Measurements from ENCODE around the gene KISS1.

KISS1 gene

GRCh38 chr1:204181116-204181515, 15.2 kb downstream of the KISS1 start:
- Mint-ChIP-seq H3K27ac (no peak overlapping the region), H3K9me3 (no peaks in the 10 kb centered on the region), H3K4me1 (no peaks in the 10 kb centered on the region), H3K36me3 (ENCODE audit: low read depth) (no peaks in the 10 kb centered on the region), H3K4me3 (no peak overlapping the region), H3K27me3 (ENCODE audit: low read depth) (no peaks in the 10 kb centered on the region)
- no peak for TF ChIP-seq CTCF (IDR thresholded peaks at IDR 0.05; ENCODE audit: unreplicated experiment in 3 of 3)

- Mint-ChIP-seq H3K36me3 (ENCODE audit: low read depth) (no peaks in the 10 kb centered on the region), H3K27me3 (ENCODE audit: low read depth) (no peaks in the 10 kb centered on the region), H3K4me3 (no peak overlapping the region), H3K27ac (no peak overlapping the region), H3K9me3 (no peaks in the 10 kb centered on the region), H3K4me1 (no peaks in the 10 kb centered on the region)
- no peak for TF ChIP-seq CTCF (IDR thresholded peaks at IDR 0.05; ENCODE audit: unreplicated experiment in 3 of 3)
Measured at GRCh38 chr1:204180133-204180532, 16.2 kb downstream of the KISS1 start.

- H3K36me3 Mint-ChIP-seq (ENCODE audit: low read depth), result no peaks in the 10 kb centered on the region
- no peak overlapping the region for H3K4me3 Mint-ChIP-seq
- no peak for TF ChIP-seq CTCF (IDR thresholded peaks at IDR 0.05; ENCODE audit: unreplicated experiment in 3 of 3)
- no peak overlapping the region for H3K27ac Mint-ChIP-seq
- no peaks in the 10 kb centered on the region for H3K9me3 Mint-ChIP-seq
- no peaks in the 10 kb centered on the region for H3K27me3 Mint-ChIP-seq (ENCODE audit: low read depth)
- no peaks in the 10 kb centered on the region for H3K4me1 Mint-ChIP-seq
Measured at GRCh38 chr1:204178487-204179281, 17.6 kb downstream of the KISS1 start.

GRCh38 chr1:204177133-204177532, 19.2 kb downstream of the KISS1 start:
- TF ChIP-seq CTCF (IDR thresholded peaks at IDR 0.05; ENCODE audit: unreplicated experiment in 3 of 3), result no peak
- Mint-ChIP-seq H3K4me1 (no peaks in the 10 kb centered on the region), H3K27ac (no peak overlapping the region), H3K4me3 (no peak overlapping the region), H3K27me3 (ENCODE audit: low read depth) (no peaks in the 10 kb centered on the region), H3K36me3 (ENCODE audit: low read depth) (no peaks in the 10 kb centered on the region), H3K9me3 (no peaks in the 10 kb centered on the region)

GRCh38 chr1:204176049-204176448, 20.2 kb downstream of the KISS1 start:
- Mint-ChIP-seq H3K4me3 (no peak overlapping the region), H3K36me3 (ENCODE audit: low read depth) (no peaks in the 10 kb centered on the region), H3K27ac (no peak overlapping the region), H3K27me3 (ENCODE audit: low read depth) (no peaks in the 10 kb centered on the region), H3K9me3 (peaks cover 3% of the 10 kb centered on the region), H3K4me1 (no peaks in the 10 kb centered on the region)
- TF ChIP-seq CTCF (IDR thresholded peaks at IDR 0.05; ENCODE audit: unreplicated experiment in 3 of 3), result no peak

GRCh38 chr1:204174958-204175357, 21.3 kb downstream of the KISS1 start:
- peaks cover 5% of the 10 kb centered on the region for H3K9me3 Mint-ChIP-seq
- H3K4me3 Mint-ChIP-seq, result no peak overlapping the region
- no peaks in the 10 kb centered on the region for H3K4me1 Mint-ChIP-seq
- no peaks in the 10 kb centered on the region for H3K27me3 Mint-ChIP-seq (ENCODE audit: low read depth)
- no peak for TF ChIP-seq CTCF (IDR thresholded peaks at IDR 0.05; ENCODE audit: unreplicated experiment in 3 of 3)
- H3K27ac Mint-ChIP-seq, result no peak overlapping the region
- no peaks in the 10 kb centered on the region for H3K36me3 Mint-ChIP-seq (ENCODE audit: low read depth)
